HepG2 (cell line): ENCODE data around the gene CEBPA. TPM values are rescaled to one million over a fixed set of nuclear protein-coding genes. Genes with fewer than 3 reads are reported as not detected.

Source experiments
- FOXK2 ChIP-seq: fragments of 450-650 bp; IDR thresholded peaks from 2 replicates; pipeline ENCODE4 v1.6.1; 2016
- GABPB1 ChIP-seq: IDR thresholded peaks from 2 replicates; pipeline ENCODE4 v1.6.1; 2016; ENCODE audit warnings: mild to moderate bottlenecking, missing genetic modification reagents, moderate library complexity, missing compliant biosample characterization
- NCOA1 ChIP-seq: sonication (generic); formaldehyde crosslinking; IDR thresholded peaks from 2 replicates; pipeline ENCODE4 v1.9.0; 2021; ENCODE audit warnings: missing genetic modification reagents
- NONO ChIP-seq, 2 experiments: fragments of 450-650 bp in 1 of 2; sonication (generic) in 1 of 2; formaldehyde crosslinking in 1 of 2; IDR thresholded peaks in 1 of 2; conservative IDR thresholded peaks in 1 of 2; 2 replicates each; pipeline versions ENCODE4 v1.6.1 to v1.8.0; 2017 to 2022; ENCODE audit warnings: mild to moderate bottlenecking in 1 of 2, missing genetic modification reagents in 1 of 2, moderate library complexity in 1 of 2
- NR2F2 ChIP-seq: IDR thresholded peaks from 2 replicates; pipeline ENCODE4 v1.6.1; 2012; ENCODE audit warnings: low read depth, inconsistent platforms, borderline replicate concordance
- SMAD9 ChIP-seq: sonication (generic); formaldehyde crosslinking; IDR thresholded peaks from 2 replicates; pipeline ENCODE4 v1.5.1; 2020; ENCODE audit warnings: mild to moderate bottlenecking, missing genetic modification reagents
- ZBTB4 ChIP-seq: sonication (generic); formaldehyde crosslinking; IDR thresholded peaks from 2 replicates; pipeline ENCODE4 v1.4.0; 2020; ENCODE audit warnings: missing genetic modification reagents, mild to moderate bottlenecking, borderline replicate concordance
- ZBTB40 ChIP-seq, 2 experiments: fragments of 450-650 bp in 1 of 2; sonication (generic) in 1 of 2; formaldehyde crosslinking in 1 of 2; IDR thresholded peaks; 2 replicates each; pipeline versions ENCODE4 v1.6.1 to v1.8.0; 2016 to 2022; ENCODE audit warnings: antibody characterized with exemption in 1 of 2, mild to moderate bottlenecking in 1 of 2, missing genetic modification reagents in 1 of 2
- ZNF383 ChIP-seq: sonication (generic); formaldehyde crosslinking; IDR thresholded peaks from 2 replicates; pipeline ENCODE4 v1.4.0; 2020; ENCODE audit warnings: missing genetic modification reagents, mild to moderate bottlenecking, borderline replicate concordance
- ZNF446 ChIP-seq: sonication (generic); formaldehyde crosslinking; IDR thresholded peaks from 2 replicates; pipeline ENCODE4 v1.5.0; 2020; ENCODE audit warnings: mild to moderate bottlenecking, missing genetic modification reagents
- ZNF512 ChIP-seq: sonication (generic); formaldehyde crosslinking; IDR thresholded peaks from 2 replicates; pipeline ENCODE4 v1.4.0; 2020; ENCODE audit warnings: mild to moderate bottlenecking, missing genetic modification reagents
- ZNF766 ChIP-seq: sonication (generic); formaldehyde crosslinking; IDR thresholded peaks from 2 replicates; pipeline ENCODE4 v1.5.0; 2020; ENCODE audit warnings: missing genetic modification reagents, borderline replicate concordance
- ZNF850 ChIP-seq: sonication (generic); formaldehyde crosslinking; conservative IDR thresholded peaks from 2 replicates; pipeline ENCODE4 v1.9.0; 2021; ENCODE audit warnings: mild to moderate bottlenecking, missing genetic modification reagents
- ZNF883 ChIP-seq: sonication (generic); formaldehyde crosslinking; IDR thresholded peaks from 2 replicates; pipeline ENCODE4 v1.5.1; 2020; ENCODE audit warnings: mild to moderate bottlenecking, missing genetic modification reagents; ENCODE audit errors: not compliant biosample characterization
- polyA plus RNA-seq, 8 experiments: library from polyadenylated mRNA; depleted of rRNA in 3 of 8; stranded (reverse) in 7 of 8; unstranded in 1 of 8; fragments of >200 nt; fragmentation: Illumina TruSeq in 4 of 8; extraction: Trizol in 4 of 8; gene quantifications; 2 replicates each; pipeline versions ENCODE4 v1.2.1 to v1.2.3, GENCODE V29; 2011 to 2016; ENCODE audit warnings: low read depth in 4 of 8, missing spikeins in 1 of 8, mixed read lengths in 1 of 8; ENCODE audit not compliant: insufficient read depth in 1 of 8
- total RNA-seq, 5 experiments: library from RNA; depleted of rRNA; stranded (reverse); fragments of >200 nt; fragmentation: Illumina TruSeq; extraction: Trizol; gene quantifications; 2 replicates each; pipeline ENCODE4 v1.2.3, GENCODE V29; 2016; ENCODE audit warnings: low read depth in 1 of 5

CEBPA gene
- total and polyA plus RNA-seq, 2 of the 13 experiments (the other 11 are each of a cell fraction or from before 2014, with no cell fraction given): 24.8 to 103 TPM

DNA sequence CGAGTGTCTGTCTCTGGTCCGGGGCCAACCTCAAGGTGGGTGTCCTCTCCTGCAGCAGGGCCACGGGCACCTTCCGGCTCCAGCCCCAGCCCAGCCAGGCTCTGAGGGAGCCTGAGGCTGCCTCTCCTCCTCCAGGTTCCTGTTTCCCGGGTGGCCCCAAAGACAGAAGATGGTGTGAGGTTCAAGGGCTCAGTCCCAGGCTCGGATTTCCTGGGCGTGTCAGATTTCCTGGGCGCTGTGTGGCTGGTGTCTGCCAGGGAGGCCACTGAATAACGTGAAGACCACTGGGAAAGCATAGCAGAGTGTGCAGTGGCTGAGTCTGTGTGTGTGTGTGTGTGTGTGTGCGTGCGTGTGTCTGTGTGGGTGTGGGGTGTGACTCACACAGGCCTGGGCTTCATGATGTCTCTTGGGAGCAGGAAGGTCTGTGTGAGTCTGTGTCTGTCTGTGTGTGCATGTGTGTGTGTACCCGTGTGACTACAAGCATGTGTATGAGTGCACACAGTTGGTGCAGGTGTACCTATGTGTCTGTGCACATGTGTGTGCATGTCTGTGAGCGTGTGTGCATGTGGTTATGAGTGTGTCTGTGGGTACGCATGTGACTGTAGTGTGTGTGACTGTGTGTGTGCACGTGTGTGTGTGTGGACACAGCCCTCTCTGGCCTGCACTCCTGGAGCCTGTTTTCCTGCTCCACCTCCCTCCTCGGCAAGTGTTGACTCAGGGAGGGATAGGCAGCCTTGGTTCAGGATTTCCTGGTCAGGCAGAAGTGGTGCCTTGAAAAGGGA lies 28.3 kb downstream of the CEBPA start (continued):
- TF ChIP-seq FOXK2 (no peak), ZBTB4 (CRISPR knock-in tag) (peak; percentile 32; the same call in 1 of the 2 replicates), SMAD9 (CRISPR knock-in tag) (no peak), NONO (IDR thresholded peaks at IDR 0.05) (no peak), NONO (CRISPR knock-in tag; conservative IDR thresholded peaks at IDR 0.05) (peak; percentile 50; the same call in 1 of the 2 replicates), ZNF850 (CRISPR knock-in tag) (no peak), ZNF383 (CRISPR knock-in tag) (no peak), NR2F2 (no peak), ZNF766 (CRISPR knock-in tag) (no peak), NCOA1 (CRISPR knock-in tag) (no peak), ZNF446 (CRISPR knock-in tag) (no peak), ZNF883 (peak; percentile 27), ZNF512 (CRISPR knock-in tag) (no peak), GABPB1 (CRISPR knock-in tag) (no peak; the same call in 1 of the 2 replicates), ZBTB40 (IDR thresholded peaks at IDR 0.05) (no peak), ZBTB40 (CRISPR knock-in tag; IDR thresholded peaks at IDR 0.05) (0 out of 2 replicates have a peak, but pooled peaks have one; percentile 40)
